ENCODE measurements around the gene SLC25A11. TPM values are rescaled to one million over a fixed set of nuclear protein-coding genes. Genes with fewer than 3 reads are reported as not detected.

SLC25A11 gene
- total RNA-seq, 1 donor from 2014 or later: 44.7 TPM

DNA sequence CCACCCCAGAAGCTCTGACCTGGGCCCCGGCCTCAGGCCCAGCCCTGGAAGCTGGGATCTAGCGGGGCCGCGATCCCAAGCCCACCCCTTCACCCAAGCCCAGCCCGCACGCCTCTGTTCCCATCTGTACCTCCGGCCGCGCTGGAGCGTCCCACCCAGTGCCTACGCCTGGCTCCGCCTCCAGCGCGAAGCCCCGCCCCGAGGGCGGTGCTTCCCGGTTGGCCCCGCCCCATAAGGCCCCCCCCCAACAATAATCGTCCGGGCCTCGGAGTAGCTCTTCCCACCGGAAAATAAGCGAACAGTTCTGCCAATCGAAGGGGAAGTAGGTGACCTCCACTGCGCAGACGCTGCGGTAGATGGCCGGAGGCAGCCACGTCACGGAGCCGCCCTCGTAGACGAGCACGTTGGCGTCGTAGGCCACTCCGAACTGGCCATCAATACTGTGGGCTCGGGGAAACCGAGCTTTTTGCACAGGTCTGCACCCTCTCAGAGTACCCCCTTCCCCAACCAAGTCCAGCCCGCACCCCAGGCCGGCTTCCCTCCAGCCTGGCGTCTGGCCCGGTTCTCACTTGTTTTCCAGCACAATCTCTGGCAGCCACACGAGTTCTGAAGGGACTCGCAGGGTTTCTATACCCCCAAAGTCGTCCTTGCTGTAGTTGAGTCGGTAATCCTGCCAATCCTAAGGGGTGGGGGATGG lies 38.0 kb downstream of the SLC25A11 start:
- Histone ChIP-seq H3K4me3 (ENCODE audit: low read depth, low read length) (no peak overlapping the region), H3K36me3 (ENCODE audit: control insufficient read depth, insufficient read depth, low read length) (no peaks in the 10 kb centered on the region), H3K27me3 (ENCODE audit: control insufficient read depth, insufficient read depth, low read length) (peaks cover 26% of the 10 kb centered on the region)
- no peak for DNase-seq (ENCODE audit: low read depth)
- TF ChIP-seq CTCF (IDR thresholded peaks at IDR 0.05; ENCODE audit: insufficient read depth, low read length, poor library complexity, severe bottlenecking): no peak

- no peaks in the 10 kb centered on the region for H3K36me3 ChIP-seq (ENCODE audit: control insufficient read depth, insufficient read depth, low read length)
- no peak for TF ChIP-seq CTCF (IDR thresholded peaks at IDR 0.05; ENCODE audit: insufficient read depth, low read length, poor library complexity, severe bottlenecking)
- H3K27me3 ChIP-seq (ENCODE audit: control insufficient read depth, insufficient read depth, low read length): peaks cover 26% of the 10 kb centered on the region
- DNase-seq (ENCODE audit: low read depth): no peak
- no peak overlapping the region for H3K4me3 ChIP-seq (ENCODE audit: low read depth, low read length)
Observed at GRCh38 chr17:4901108-4901647, 38.7 kb downstream of the SLC25A11 start.

GRCh38 chr17:4900231-4901107 lies 39.4 kb downstream of the SLC25A11 start:
- no peak for DNase-seq (ENCODE audit: low read depth)
- no peaks in the 10 kb centered on the region for H3K36me3 ChIP-seq (ENCODE audit: control insufficient read depth, insufficient read depth, low read length)
- no peak for TF ChIP-seq CTCF (IDR thresholded peaks at IDR 0.05; ENCODE audit: insufficient read depth, low read length, poor library complexity, severe bottlenecking)
- peaks cover 26% of the 10 kb centered on the region for H3K27me3 ChIP-seq (ENCODE audit: control insufficient read depth, insufficient read depth, low read length)
- H3K4me3 ChIP-seq (ENCODE audit: low read depth, low read length): no peak overlapping the region

- H3K27me3 ChIP-seq (ENCODE audit: control insufficient read depth, insufficient read depth, low read length): peaks cover 26% of the 10 kb centered on the region
- no peak for TF ChIP-seq CTCF (IDR thresholded peaks at IDR 0.05; ENCODE audit: insufficient read depth, low read length, poor library complexity, severe bottlenecking)
- no peak for DNase-seq (ENCODE audit: low read depth)
- no peaks in the 10 kb centered on the region for H3K36me3 ChIP-seq (ENCODE audit: control insufficient read depth, insufficient read depth, low read length)
- peak within 1 kb of the TSS; percentile 48 for H3K4me3 ChIP-seq (ENCODE audit: low read depth, low read length)
Observed at GRCh38 chr17:4899341-4900230, 40.3 kb downstream of the SLC25A11 start, which contains the start of gene C17orf107. Gene C17orf107 (plus strand): TSS chr17:4899536. CDS start chr17:4899763, 227 bp downstream.

DNA sequence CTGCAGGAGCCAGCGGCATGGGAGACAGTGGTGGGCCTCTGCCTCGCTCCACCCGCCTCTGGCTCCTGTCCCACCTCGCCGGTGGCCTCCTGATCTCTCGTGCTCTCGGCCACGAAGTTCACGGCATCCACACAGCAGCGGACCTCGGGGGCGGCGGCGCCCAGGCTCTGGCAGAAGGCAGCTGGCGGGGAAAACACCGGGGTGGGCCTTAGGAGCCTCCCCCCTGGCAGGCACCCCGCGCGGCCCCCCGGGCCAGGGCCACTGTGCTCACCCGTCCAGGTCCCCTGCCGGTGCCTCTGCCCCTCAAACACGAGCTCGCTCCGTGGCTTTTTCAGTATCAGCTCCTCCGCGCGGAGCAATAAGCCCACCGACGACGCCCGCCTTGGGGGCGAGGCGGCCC lies 40.9 kb downstream of the SLC25A11 start:
- no peak for DNase-seq (ENCODE audit: low read depth)
- Histone ChIP-seq H3K36me3 (ENCODE audit: control insufficient read depth, insufficient read depth, low read length) (no peaks in the 10 kb centered on the region), H3K27me3 (ENCODE audit: control insufficient read depth, insufficient read depth, low read length) (peaks cover 26% of the 10 kb centered on the region), H3K4me3 (ENCODE audit: low read depth, low read length) (peak overlapping the region; percentile 48)
- TF ChIP-seq CTCF (IDR thresholded peaks at IDR 0.05; ENCODE audit: insufficient read depth, low read length, poor library complexity, severe bottlenecking): no peak

Measured in kidney epithelial cell (primary cell).